GM04504 (cell line): ENCODE results near the gene ZNF76.
"Not testable (repeated sequence)": the region's sequence is repeated elsewhere in the genome, so short reads cannot be mapped to it uniquely, and the experiment has no call there.

Experiments
- DNase-seq: peaks from one replicate; pipeline ENCODE4 v3.0.0-alpha.2; 2012; ENCODE audit warnings: low read depth

ZNF76 gene

GRCh38 chr6:35330541-35331119 lies 71.1 kb downstream of the ZNF76 start:
- DNase-seq: no peak

- DNase-seq: not testable (repeated sequence)
These were observed 72.7 kb downstream of the ZNF76 start for GRCh38 chr6:35332074-35332887.

- DNase-seq: no peak
These were observed 82.0 kb downstream of the ZNF76 start for GRCh38 chr6:35341557-35341956.

GRCh38 chr6:35342258-35343091 lies 82.9 kb downstream of the ZNF76 start, which contains the start of gene PPARD:
Gene PPARD (plus strand): TSS chr6:35342558. CDS start chr6:35411088, 68,530 bp downstream.
- peak; percentile 92 for DNase-seq

GRCh38 chr6:35343092-35343834 lies 83.7 kb downstream of the ZNF76 start:
- no peak for DNase-seq

GRCh38 chr6:35343835-35344550 lies 84.5 kb downstream of the ZNF76 start:
- DNase-seq: no peak
